Common myeloid progenitor, CD34-positive (primary cell): ENCODE measurements around the gene UQCR11.
"Not testable (repeated sequence)": the region's sequence is repeated elsewhere in the genome, so short reads cannot be mapped to it uniquely, and the experiment has no call there.

Source experiments
- CTCF ChIA-PET: fragments of 350-600 bp; sonication (Branson Sonifier 250); formaldehyde crosslinking; loops from one replicate; lab custom pipeline; 2021; ENCODE audit warnings: antibody characterized with exemption; lab: Charles Lee
- POLR2A ChIA-PET: fragments of 350-600 bp; sonication (Branson Sonifier 250); formaldehyde crosslinking; loops from one replicate; lab custom pipeline; 2021; ENCODE audit warnings: antibody characterized with exemption; lab: Charles Lee
- DNase-seq, 3 donors: peaks; one replicate each; pipeline versions ENCODE4 v3.0.0 to v3.0.0-alpha.2; 2013
- H3K27ac ChIP-seq, 2 experiments: 1 replicate in 1 of 2; 2 replicates in 1 of 2; pipeline ENCODE4 v1.7.0; 2013; ENCODE audit warnings: inconsistent platforms in 2 of 2, low read length in 2 of 2, mild to moderate bottlenecking in 2 of 2, low read depth in 1 of 2, moderate library complexity in 1 of 2; ENCODE audit not compliant: severe bottlenecking in 2 of 2, insufficient read depth in 1 of 2, poor library complexity in 1 of 2
- H3K27me3 ChIP-seq, 5 experiments: replicated peaks in 2 of 5; 1 replicate in 3 of 5; 2 replicates in 2 of 5; pipeline versions ENCODE4 v1.6.1 to v1.7.0; 2013; ENCODE audit warnings: low read length in 4 of 5, mild to moderate bottlenecking in 2 of 5, moderate library complexity in 2 of 5, inconsistent platforms in 1 of 5; ENCODE audit not compliant: insufficient read depth in 5 of 5, control insufficient read depth in 4 of 5
- H3K36me3 ChIP-seq, 4 experiments: 1 replicate in 2 of 4; 2 replicates in 2 of 4; pipeline versions ENCODE4 v1.6.1 to v1.7.0; 2013; ENCODE audit warnings: low read length in 3 of 4, control low read depth in 1 of 4, mild to moderate bottlenecking in 1 of 4; ENCODE audit not compliant: control insufficient read depth in 4 of 4, insufficient read depth in 4 of 4
- H3K4me1 ChIP-seq, 4 experiments: 1 replicate in 3 of 4; 2 replicates in 1 of 4; pipeline versions ENCODE4 v1.6.1 to v1.7.1; 2013; ENCODE audit warnings: low read length in 3 of 4, mild to moderate bottlenecking in 3 of 4, control low read depth in 1 of 4, inconsistent platforms in 1 of 4, moderate library complexity in 1 of 4; ENCODE audit not compliant: control insufficient read depth in 4 of 4, insufficient read depth in 4 of 4; ENCODE audit errors: control extremely low read depth in 1 of 4
- H3K4me3 ChIP-seq, 7 experiments: 1 replicate in 4 of 7; 2 replicates in 3 of 7; pipeline versions ENCODE4 v1.5.1 to v1.7.0; 2013; ENCODE audit warnings: mild to moderate bottlenecking in 7 of 7, low read length in 6 of 7, moderate library complexity in 6 of 7, inconsistent platforms in 2 of 7, low read depth in 2 of 7, control low read depth in 1 of 7; ENCODE audit not compliant: insufficient read depth in 4 of 7, control insufficient read depth in 1 of 7; ENCODE audit errors: extremely low read depth in 1 of 7
- H3K9me3 ChIP-seq, 5 experiments: 1 replicate in 4 of 5; 2 replicates in 1 of 5; pipeline versions ENCODE4 v1.6.1 to v1.7.1; 2013; ENCODE audit warnings: low read length in 4 of 5, mild to moderate bottlenecking in 2 of 5, inconsistent platforms in 1 of 5, low read depth in 1 of 5, moderate library complexity in 1 of 5; ENCODE audit not compliant: control insufficient read depth in 4 of 5, insufficient read depth in 2 of 5; ENCODE audit errors: control extremely low read depth in 1 of 5
- WGBS: methylation state at CpG from one replicate; pipeline ENCODE4 v1.1.5; 2013; ENCODE audit not compliant: insufficient coverage; 5-methylcytosine and 5-hydroxymethylcytosine counted together

The UQCR11 gene

DNA sequence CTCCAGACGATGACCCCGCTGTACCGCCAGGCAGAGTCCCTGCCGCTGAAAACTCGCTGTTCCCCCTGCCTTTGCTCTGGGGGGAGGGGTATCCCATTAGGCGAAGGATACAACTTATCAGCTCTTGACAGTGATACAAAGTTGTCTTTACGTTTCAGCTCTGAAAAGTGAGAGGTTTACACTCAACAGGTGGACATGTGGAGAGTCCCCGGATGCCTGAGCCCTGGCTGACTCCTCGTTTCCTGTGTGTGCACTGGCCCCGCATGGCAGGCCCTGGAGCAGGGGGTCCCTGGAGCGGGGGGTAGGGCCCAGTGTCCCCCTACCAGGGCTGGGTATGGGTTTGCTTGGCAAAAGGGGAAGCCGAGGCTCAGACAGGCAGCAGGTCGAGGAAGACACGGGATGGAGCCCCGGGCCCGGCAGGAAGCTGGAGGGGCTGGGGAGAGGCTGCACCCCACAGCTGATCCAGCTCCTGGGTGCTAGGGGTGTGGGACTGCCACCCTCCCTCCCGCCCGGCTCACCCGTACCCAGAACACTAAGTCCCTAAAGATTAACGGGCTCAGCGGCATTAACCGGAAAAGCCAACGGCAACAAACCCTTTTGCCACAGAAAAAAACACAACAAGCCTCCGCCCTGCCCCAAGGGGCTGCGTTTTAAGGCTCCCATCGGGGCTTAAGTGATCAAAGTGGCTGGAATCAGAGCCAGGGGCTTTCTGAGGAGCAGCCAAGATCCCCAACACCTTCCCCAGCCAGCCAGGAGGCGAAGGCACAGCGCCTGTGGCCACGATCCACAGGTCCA is 41.6 kb upstream of the UQCR11 start:
- Histone ChIP-seq H3K9me3 (no peaks in the 10 kb centered on the region), H3K27me3 (no peaks in the 10 kb centered on the region), H3K27ac (no peak overlapping the region), H3K4me1 (peaks cover 0 to 16% (median 13%) of the 10 kb centered on the region in 4 experiments), H3K36me3 (peaks cover 6 to 78% (median 54%) of the 10 kb centered on the region in 4 experiments), H3K4me3 (no peak overlapping the region)
- DNase-seq: no peak
- ChIA-PET CTCF (no interaction called here), POLR2A (no interaction called here)
- whole genome bisulfite sequencing: 98% methylated on average over 27 of the region's 29 CpGs

- no peaks in the 10 kb centered on the region for H3K9me3 ChIP-seq
- H3K27me3 ChIP-seq: no peaks in the 10 kb centered on the region
- ChIA-PET CTCF (no interaction called here), POLR2A (no interaction called here)
- DNase-seq: no peak
- H3K27ac ChIP-seq: no peak overlapping the region
- peaks cover 0 to 14% (median 12%) of the 10 kb centered on the region in 4 experiments for H3K4me1 ChIP-seq
- H3K36me3 ChIP-seq: peaks cover 6 to 83% (median 56%) of the 10 kb centered on the region in 4 experiments
- no peak overlapping the region for H3K4me3 ChIP-seq
- WGBS: 95% methylated on average over 20 of the region's 24 CpGs
Observed at GRCh38 chr19:1646149-1646548, 40.9 kb upstream of the UQCR11 start.

DNA sequence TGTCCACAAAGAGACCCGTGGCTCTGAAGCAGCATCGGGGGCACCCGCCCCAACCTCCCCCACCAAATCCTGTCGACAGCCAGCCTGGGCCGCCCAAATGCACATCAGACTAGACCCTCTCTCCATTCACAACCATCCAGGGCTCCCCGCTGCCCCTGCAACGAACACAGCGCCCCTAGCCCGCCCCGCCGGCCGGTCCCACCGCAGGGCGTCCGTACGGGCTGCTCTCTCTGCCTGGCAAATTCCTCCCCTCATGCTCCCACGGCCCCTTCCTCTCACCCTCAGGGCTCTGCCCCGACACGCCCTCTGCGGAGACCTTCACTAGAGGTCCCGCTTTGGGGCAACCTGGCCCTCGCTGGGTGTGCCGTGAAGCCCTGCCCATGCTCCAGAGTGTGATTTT is 40.0 kb upstream of the UQCR11 start:
- ChIA-PET POLR2A (no interaction called here), CTCF (no interaction called here)
- Histone ChIP-seq H3K27ac (no peak overlapping the region), H3K36me3 (peaks cover 6 to 87% (median 57%) of the 10 kb centered on the region in 4 experiments), H3K4me3 (no peak overlapping the region), H3K27me3 (no peaks in the 10 kb centered on the region), H3K4me1 (peaks cover 0 to 7% (median 4%) of the 10 kb centered on the region in 4 experiments), H3K9me3 (no peaks in the 10 kb centered on the region)
- no peak for DNase-seq
- 98% methylated on average over 13 of the region's 23 CpGs for WGBS

- no peak for DNase-seq
- no peak overlapping the region for H3K4me3 ChIP-seq
- H3K27me3 ChIP-seq: no peaks in the 10 kb centered on the region
- H3K27ac ChIP-seq: no peak overlapping the region
- H3K36me3 ChIP-seq: peaks cover 6 to 91% (median 58%) of the 10 kb centered on the region in 4 experiments
- no peaks in the 10 kb centered on the region for H3K9me3 ChIP-seq
- H3K4me1 ChIP-seq: no peaks in the 10 kb centered on the region
- ChIA-PET CTCF (no interaction called here), POLR2A (no interaction called here)
- 98% methylated on average over 16 of the region's 16 CpGs for WGBS
Observed at GRCh38 chr19:1644070-1644469, 38.8 kb upstream of the UQCR11 start.

- peaks cover 10 to 82% (median 56%) of the 10 kb centered on the region in 4 experiments for H3K36me3 ChIP-seq
- not testable (repeated sequence) for H3K27ac ChIP-seq, H3K27me3 ChIP-seq, H3K4me1 ChIP-seq, H3K9me3 ChIP-seq, H3K4me3 ChIP-seq, DNase-seq
- CTCF ChIA-PET: interaction anchor here (0.7 kb wide), 1 partner anchor 32 kb away, joined by 3 read pairs; no protein-coding TSS in a partner anchor
- WGBS: 94% methylated on average over 9 of the region's 10 CpGs
- POLR2A ChIA-PET: interaction anchor here (0.7 kb wide), 1 partner anchor 111 kb away, joined by 4 read pairs; no protein-coding TSS in a partner anchor
Observed at GRCh38 chr19:1640893-1641448, 35.7 kb upstream of the UQCR11 start.

- ChIA-PET CTCF (interaction anchor here (1.0 kb wide), 1 partner anchor 36 kb away, joined by 3 read pairs; no protein-coding TSS in a partner anchor), POLR2A (no interaction called here)
- Histone ChIP-seq H3K27me3 (no peaks in the 10 kb centered on the region), H3K4me1 (no peaks in the 10 kb centered on the region), H3K9me3 (no peaks in the 10 kb centered on the region), H3K27ac (no peak overlapping the region), H3K36me3 (peaks cover 6 to 76% (median 49%) of the 10 kb centered on the region in 4 experiments), H3K4me3 (no peak overlapping the region)
- WGBS: 99% methylated on average over 20 of the region's 34 CpGs
- no peak for DNase-seq
Observed at GRCh38 chr19:1636325-1637236, 31.3 kb upstream of the UQCR11 start.
